ENCODE measurements around the gene RAPGEF2.
"Not testable (repeated sequence)": the region's sequence is repeated elsewhere in the genome, so short reads cannot be mapped to it uniquely, and the experiment has no call there.

Gene RAPGEF2

GRCh38 chr4:159370286-159370685 lies 267.4 kb downstream of the RAPGEF2 start:
- DNase-seq (ENCODE audit: low spot score): no peak

GRCh38 chr4:159374749-159375530 lies 272.1 kb downstream of the RAPGEF2 start:
- DNase-seq (ENCODE audit: low spot score): peak; percentile 41

GRCh38 chr4:159376289-159376688 lies 273.4 kb downstream of the RAPGEF2 start:
- no peak for DNase-seq (ENCODE audit: low spot score)

- no peak for DNase-seq (ENCODE audit: low spot score)
Measured at GRCh38 chr4:159378056-159378616, 275.3 kb downstream of the RAPGEF2 start.

GRCh38 chr4:159379064-159379463 lies 276.2 kb downstream of the RAPGEF2 start:
- not testable (repeated sequence) for DNase-seq (ENCODE audit: low spot score)

- no peak for DNase-seq (ENCODE audit: low spot score)
Measured at GRCh38 chr4:159379836-159380235, 277.0 kb downstream of the RAPGEF2 start.

- no peak for DNase-seq (ENCODE audit: low spot score)
Measured at GRCh38 chr4:159382856-159383561, 280.1 kb downstream of the RAPGEF2 start.

GRCh38 chr4:159383562-159383931 lies 280.7 kb downstream of the RAPGEF2 start:
- DNase-seq (ENCODE audit: low spot score): no peak

- no peak for DNase-seq (ENCODE audit: low spot score)
Measured at GRCh38 chr4:159384017-159384416, 281.1 kb downstream of the RAPGEF2 start.

GRCh38 chr4:159384632-159385031 lies 281.8 kb downstream of the RAPGEF2 start:
- DNase-seq (ENCODE audit: low spot score): no peak

- no peak for DNase-seq (ENCODE audit: low spot score)
Measured at GRCh38 chr4:159386620-159387019, 283.7 kb downstream of the RAPGEF2 start.

GRCh38 chr4:159389756-159390155 lies 286.9 kb downstream of the RAPGEF2 start:
- no peak for DNase-seq (ENCODE audit: low spot score)

GRCh38 chr4:159390648-159391047 lies 287.8 kb downstream of the RAPGEF2 start:
- peak; percentile 57 for DNase-seq (ENCODE audit: low spot score)

- DNase-seq (ENCODE audit: low spot score): no peak
Measured at GRCh38 chr4:159395693-159396092, 292.8 kb downstream of the RAPGEF2 start.

- DNase-seq (ENCODE audit: low spot score): no peak
Measured at GRCh38 chr4:159396151-159396550, 293.3 kb downstream of the RAPGEF2 start.

GRCh38 chr4:159398236-159398638 lies 295.4 kb downstream of the RAPGEF2 start:
- DNase-seq (ENCODE audit: low spot score): no peak

- DNase-seq (ENCODE audit: low spot score): no peak
Measured at GRCh38 chr4:159400558-159401225, 297.8 kb downstream of the RAPGEF2 start.

GRCh38 chr4:159401226-159401712 lies 298.4 kb downstream of the RAPGEF2 start:
- no peak for DNase-seq (ENCODE audit: low spot score)

GRCh38 chr4:159401791-159402380 lies 299.0 kb downstream of the RAPGEF2 start:
- peak; percentile 58 for DNase-seq (ENCODE audit: low spot score)
